Measurements from ENCODE around the gene LSR. TPM values are rescaled to one million over a fixed set of nuclear protein-coding genes. Genes with fewer than 3 reads are reported as not detected.

LSR gene
- total and polyA plus RNA-seq, 5 experiments from 2014 or later = 36.7 to 106 (median 59.9) TPM

DNA sequence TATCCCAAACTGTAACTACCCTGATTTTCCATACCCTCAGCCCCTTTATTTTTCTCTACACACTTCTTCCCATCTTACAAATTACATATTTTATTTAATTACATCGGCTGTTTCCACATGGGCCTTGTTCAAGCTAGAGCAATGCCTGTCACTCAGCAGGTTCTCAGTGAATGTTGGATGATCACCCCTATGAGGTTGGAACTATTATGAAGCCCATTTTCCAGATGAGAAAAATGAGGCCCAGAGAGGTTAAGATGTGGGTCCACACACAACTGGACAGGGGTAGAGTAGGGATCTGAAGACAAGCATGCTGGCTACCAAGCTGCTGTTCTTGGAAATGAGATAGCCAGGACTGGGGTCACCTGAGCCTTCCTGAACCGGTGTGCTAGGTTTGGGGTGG is 53.2 kb downstream of the LSR start:
- H3K27me3 Mint-ChIP-seq = peaks cover 0 to 2% (median 0%) of the 10 kb centered on the region in 5 donors
- H3K4me1 Mint-ChIP-seq = peaks cover 0 to 7% (median 0%) of the 10 kb centered on the region in 4 donors
- no peaks in the 10 kb centered on the region for H3K9me3 Mint-ChIP-seq
- POLR2A ChIA-PET = interaction anchor here (0.7 kb wide), 2 partner anchors 12 to 729 kb away, joined by 3 read pairs; no protein-coding TSS in a partner anchor
- H3K4me3 Mint-ChIP-seq = no peak overlapping the region
- DNase-seq (no peak), ATAC-seq (no peak)
- H3K36me3 Mint-ChIP-seq = no peaks in the 10 kb centered on the region
- H3K27ac Mint-ChIP-seq = no peak overlapping the region

GRCh38 chr19:35302446-35302845 is 53.6 kb downstream of the LSR start:
- no peak for ATAC-seq
- Mint-ChIP-seq H3K36me3 (no peaks in the 10 kb centered on the region), H3K9me3 (no peaks in the 10 kb centered on the region), H3K27me3 (peaks cover 0 to 2% (median 0%) of the 10 kb centered on the region in 5 donors), H3K27ac (no peak overlapping the region), H3K4me3 (no peak overlapping the region), H3K4me1 (peaks cover 0 to 10% (median 0%) of the 10 kb centered on the region in 4 donors)
- POLR2A ChIA-PET = no interaction called here
- DNase-seq = no peak

DNA sequence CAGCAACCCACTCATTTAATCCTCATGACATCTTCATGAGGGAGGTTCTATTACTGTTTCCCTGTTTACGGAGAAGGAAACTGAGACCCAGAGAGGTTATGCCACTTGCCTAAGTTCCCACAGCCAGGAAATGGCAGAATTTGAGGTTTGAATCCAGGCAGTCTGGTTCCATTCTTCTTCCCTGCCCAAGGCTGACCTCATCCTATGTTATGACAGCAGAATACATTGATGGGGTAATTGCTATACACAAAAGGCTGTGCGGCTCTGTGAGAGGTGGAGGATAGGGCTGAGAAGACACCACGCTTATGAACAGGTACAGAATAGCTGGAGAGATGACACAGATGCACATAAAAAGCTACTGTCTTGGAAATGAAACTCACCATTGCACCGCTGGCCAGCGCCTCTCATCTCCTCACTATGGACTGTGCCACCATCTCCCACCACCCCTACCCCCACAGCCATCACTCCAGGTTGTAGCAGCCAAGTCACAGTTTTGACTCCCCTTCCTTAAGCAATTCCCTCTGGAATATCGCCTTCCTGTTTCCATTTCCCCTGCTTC is 54.6 kb downstream of the LSR start:
- ATAC-seq = no peak
- POLR2A ChIA-PET = no interaction called here
- H3K4me1 Mint-ChIP-seq = peaks cover 0 to 16% (median 0%) of the 10 kb centered on the region in 4 donors

DNA sequence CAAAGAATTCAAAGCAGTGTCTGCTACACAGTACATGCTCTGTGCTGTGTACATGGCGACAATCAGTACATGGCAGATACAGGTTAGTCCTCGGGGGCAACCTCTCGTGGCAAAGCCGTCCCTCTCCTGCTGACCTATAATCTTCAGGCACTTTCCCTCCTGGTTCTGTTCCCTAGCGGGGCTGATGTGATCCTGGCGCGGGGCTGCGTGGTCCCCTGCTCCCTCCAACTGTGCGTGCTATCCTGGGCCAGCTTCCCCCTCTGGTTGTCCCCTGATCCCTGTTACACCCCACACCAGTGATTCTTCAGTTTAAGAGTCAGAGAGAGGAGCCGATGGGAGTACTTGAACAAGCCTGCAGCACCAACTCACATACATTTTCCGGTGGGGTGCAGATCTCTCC is 55.2 kb downstream of the LSR start:
- peaks cover 0 to 5% (median 0%) of the 10 kb centered on the region in 5 donors for H3K27me3 Mint-ChIP-seq
- ATAC-seq = no peak
- no peak overlapping the region for H3K27ac Mint-ChIP-seq
- no peak overlapping the region for H3K4me3 Mint-ChIP-seq
- POLR2A ChIA-PET = no interaction called here
- H3K9me3 Mint-ChIP-seq = no peaks in the 10 kb centered on the region
- no peaks in the 10 kb centered on the region for H3K36me3 Mint-ChIP-seq
- peaks cover 0 to 17% (median 0%) of the 10 kb centered on the region in 4 donors for H3K4me1 Mint-ChIP-seq
- no peak for DNase-seq

More for the DNA sequence above, 54.6 kb downstream of the LSR start:
- DNase-seq = no peak
- H3K27me3 Mint-ChIP-seq = peaks cover 0 to 5% (median 0%) of the 10 kb centered on the region in 5 donors
- no peaks in the 10 kb centered on the region for H3K36me3 Mint-ChIP-seq
- no peak overlapping the region for H3K27ac Mint-ChIP-seq
- no peaks in the 10 kb centered on the region for H3K9me3 Mint-ChIP-seq
- H3K4me3 Mint-ChIP-seq = no peak overlapping the region

GRCh38 chr19:35305181-35305580 is 56.4 kb downstream of the LSR start:
- Mint-ChIP-seq H3K4me1 (peaks cover 0 to 18% (median under 1%) of the 10 kb centered on the region in 4 donors), H3K4me3 (no peak overlapping the region), H3K9me3 (no peaks in the 10 kb centered on the region), H3K27me3 (peaks cover 0 to 5% (median 0%) of the 10 kb centered on the region in 5 donors), H3K27ac (no peak overlapping the region), H3K36me3 (no peaks in the 10 kb centered on the region)
- no peak for ATAC-seq
- DNase-seq = no peak
- POLR2A ChIA-PET = no interaction called here

DNA sequence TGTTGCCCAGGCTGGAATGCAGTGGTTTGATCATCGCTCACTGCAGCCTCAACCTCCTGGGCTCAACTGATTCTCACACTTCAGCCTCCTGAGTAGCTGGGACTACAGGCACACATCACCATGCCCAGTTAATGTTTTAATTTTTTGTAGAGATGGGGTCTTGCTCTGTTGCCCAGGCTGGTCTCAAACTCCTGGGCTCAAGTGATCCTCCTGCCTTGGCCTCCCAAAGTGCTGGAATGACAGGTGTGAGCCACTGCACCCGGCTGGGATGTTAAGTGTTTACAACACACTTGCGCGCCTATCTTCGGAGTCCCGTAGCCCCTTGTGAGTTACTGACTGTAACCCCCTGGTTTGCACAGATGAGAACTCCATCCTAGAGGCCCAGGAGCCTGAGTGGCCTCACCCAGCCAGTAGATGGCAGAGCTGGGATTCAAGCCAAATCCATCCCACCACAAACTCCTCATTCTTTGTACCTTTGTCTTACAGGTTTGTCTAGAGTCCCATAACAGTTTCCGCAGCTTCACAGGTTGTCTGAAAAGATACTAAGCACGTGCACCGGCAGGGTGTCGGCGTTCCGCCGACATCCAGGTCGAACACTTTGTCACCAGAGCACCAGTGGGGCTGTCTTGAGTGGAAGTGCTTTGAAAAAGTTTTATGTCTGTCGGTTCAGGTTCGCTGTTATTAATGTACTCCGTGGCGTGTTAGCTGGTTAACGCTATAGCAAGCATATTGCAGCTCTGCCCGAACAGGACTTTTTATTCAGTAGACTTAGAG is 57.9 kb downstream of the LSR start:
- Mint-ChIP-seq H3K36me3 (no peaks in the 10 kb centered on the region), H3K9me3 (no peaks in the 10 kb centered on the region), H3K4me3 (no peak overlapping the region), H3K27ac (no peak overlapping the region), H3K27me3 (peaks cover 0 to 5% (median 0%) of the 10 kb centered on the region in 5 donors), H3K4me1 (peaks cover 0 to 18% (median 2%) of the 10 kb centered on the region in 4 donors)
- ATAC-seq (no peak), DNase-seq (no peak)
- POLR2A ChIA-PET = no interaction called here

GRCh38 chr19:35307931-35308330 is 59.1 kb downstream of the LSR start:
- no peak for ATAC-seq

GRCh38 chr19:35308910-35309309 is 60.1 kb downstream of the LSR start:
- POLR2A ChIA-PET = no interaction called here
- Mint-ChIP-seq H3K9me3 (no peaks in the 10 kb centered on the region), H3K4me1 (peaks cover 0 to 18% (median 2%) of the 10 kb centered on the region in 4 donors), H3K27me3 (peaks cover 0 to 5% (median 0%) of the 10 kb centered on the region in 5 donors), H3K4me3 (no peak overlapping the region), H3K27ac (peak overlapping the region in 1 of 10 donors; percentile 21), H3K36me3 (no peaks in the 10 kb centered on the region)
- no peak for ATAC-seq
- DNase-seq = no peak

More at GRCh38 chr19:35307931-35308330, 59.1 kb downstream of the LSR start:
- peaks cover 0 to 18% (median 2%) of the 10 kb centered on the region in 4 donors for H3K4me1 Mint-ChIP-seq
- H3K27me3 Mint-ChIP-seq = peaks cover 0 to 5% (median 0%) of the 10 kb centered on the region in 5 donors
- peak overlapping the region in 1 of 10 donors; percentile 25 for H3K27ac Mint-ChIP-seq
- no peak for DNase-seq
- no peaks in the 10 kb centered on the region for H3K9me3 Mint-ChIP-seq
- POLR2A ChIA-PET = no interaction called here
- no peak overlapping the region for H3K4me3 Mint-ChIP-seq
- H3K36me3 Mint-ChIP-seq = no peaks in the 10 kb centered on the region

- peak overlapping the region in 1 of 10 donors; percentile 56 for H3K27ac Mint-ChIP-seq
- H3K27me3 Mint-ChIP-seq = peaks cover 0 to 5% (median 0%) of the 10 kb centered on the region in 5 donors
- H3K4me3 Mint-ChIP-seq = no peak overlapping the region
- ATAC-seq (no peak), DNase-seq (no peak)
- no peaks in the 10 kb centered on the region for H3K9me3 Mint-ChIP-seq
- peaks cover 0 to 21% (median 2%) of the 10 kb centered on the region in 4 donors for H3K4me1 Mint-ChIP-seq
- H3K36me3 Mint-ChIP-seq = no peaks in the 10 kb centered on the region
- POLR2A ChIA-PET = no interaction called here
Observed at GRCh38 chr19:35309481-35310279, 60.9 kb downstream of the LSR start.

- Mint-ChIP-seq H3K27ac (peak overlapping the region in 1 of 10 donors; percentile 60), H3K4me3 (no peak overlapping the region), H3K36me3 (no peaks in the 10 kb centered on the region), H3K4me1 (peaks cover 0 to 21% (median 2%) of the 10 kb centered on the region in 4 donors), H3K27me3 (peaks cover 0 to 5% (median 0%) of the 10 kb centered on the region in 5 donors), H3K9me3 (no peaks in the 10 kb centered on the region)
- POLR2A ChIA-PET = no interaction called here
- ATAC-seq = peak in 1 of 2 donors; percentile 61
- DNase-seq = peak in 1 of 10 donors; percentile 18
Observed at GRCh38 chr19:35310331-35310730, 61.5 kb downstream of the LSR start.

GRCh38 chr19:35310811-35311465 is 62.1 kb downstream of the LSR start:
- DNase-seq (no peak), ATAC-seq (peak in 1 of 2 donors; percentile 3)
- peaks cover 0 to 23% (median 2%) of the 10 kb centered on the region in 4 donors for H3K4me1 Mint-ChIP-seq
- H3K27me3 Mint-ChIP-seq = peaks cover 0 to 5% (median 0%) of the 10 kb centered on the region in 5 donors
- POLR2A ChIA-PET = no interaction called here
- no peak overlapping the region for H3K4me3 Mint-ChIP-seq
- H3K27ac Mint-ChIP-seq = peak overlapping the region in 1 of 10 donors; percentile 27
- no peaks in the 10 kb centered on the region for H3K36me3 Mint-ChIP-seq
- no peaks in the 10 kb centered on the region for H3K9me3 Mint-ChIP-seq

- peaks cover 0 to 5% (median 0%) of the 10 kb centered on the region in 5 donors for H3K27me3 Mint-ChIP-seq
Observed at GRCh38 chr19:35311901-35312665, 63.3 kb downstream of the LSR start.

More at GRCh38 chr19:35311901-35312665, 63.3 kb downstream of the LSR start:
- H3K4me3 Mint-ChIP-seq = no peak overlapping the region
- H3K27ac Mint-ChIP-seq = peak overlapping the region in 1 of 10 donors; percentile 62
- peaks cover 0 to 22% (median 2%) of the 10 kb centered on the region in 4 donors for H3K4me1 Mint-ChIP-seq
- no peaks in the 10 kb centered on the region for H3K36me3 Mint-ChIP-seq
- POLR2A ChIA-PET = no interaction called here
- H3K9me3 Mint-ChIP-seq = no peaks in the 10 kb centered on the region
- ATAC-seq (no peak), DNase-seq (no peak)
